T-helper 9 cell (primary cell): Measurements from ENCODE around the gene RIOX2.
A peak's percentile ranks its signal among the peaks of the same experiment; 100 is the strongest.
"Not testable (repeated sequence)": the region's sequence is repeated elsewhere in the genome, so short reads cannot be mapped to it uniquely, and the experiment has no call there.

Experiments used
- DNase-seq: peaks from one replicate; pipeline ENCODE4 v3.0.0-alpha.2; 2020
- total RNA-seq, 2 donors: gene quantifications; one replicate each; lab custom pipeline; 2026; lab: John Stamatoyannopoulos, UW

Gene RIOX2
- total RNA-seq = 24.9 to 62.2 reads per million in 2 donors

- peak; percentile 64 for DNase-seq
Observed at GRCh38 chr3:97971679-97972567, at the start of gene RIOX2. Gene RIOX2 (minus strand): TSS chr3:97972431. CDS start chr3:97967593, 4,838 bp downstream.

GRCh38 chr3:98020412-98020811 lies 48.2 kb upstream of the RIOX2 start:
- DNase-seq = no peak

- DNase-seq = no peak
Observed at GRCh38 chr3:98018301-98018700, 46.1 kb upstream of the RIOX2 start.

GRCh38 chr3:98014268-98014585 lies 42.0 kb upstream of the RIOX2 start:
- DNase-seq = no peak

GRCh38 chr3:98013411-98014267 lies 41.4 kb upstream of the RIOX2 start:
- DNase-seq = no peak

GRCh38 chr3:98012979-98013378 lies 40.7 kb upstream of the RIOX2 start:
- no peak for DNase-seq

- not testable (repeated sequence) for DNase-seq
Observed at GRCh38 chr3:98010883-98011449, 38.7 kb upstream of the RIOX2 start.

- no peak for DNase-seq
Observed at GRCh38 chr3:98010194-98010882, 38.1 kb upstream of the RIOX2 start.

GRCh38 chr3:98008855-98009254 lies 36.6 kb upstream of the RIOX2 start:
- no peak for DNase-seq

- DNase-seq = no peak
Observed at GRCh38 chr3:98005438-98005837, 33.2 kb upstream of the RIOX2 start.

GRCh38 chr3:98004721-98005120 lies 32.5 kb upstream of the RIOX2 start:
- DNase-seq = no peak

GRCh38 chr3:98003306-98003969 lies 31.2 kb upstream of the RIOX2 start:
- no peak for DNase-seq

GRCh38 chr3:98002717-98003116 lies 30.5 kb upstream of the RIOX2 start:
- no peak for DNase-seq

- no peak for DNase-seq
Observed at GRCh38 chr3:97999994-98000393, 27.8 kb upstream of the RIOX2 start.

GRCh38 chr3:97999103-97999502 lies 26.9 kb upstream of the RIOX2 start:
- no peak for DNase-seq

- no peak for DNase-seq
Observed at GRCh38 chr3:97996988-97997387, 24.8 kb upstream of the RIOX2 start.

- DNase-seq = no peak
Observed at GRCh38 chr3:97994328-97994945, 22.2 kb upstream of the RIOX2 start.

- DNase-seq = no peak
Observed at GRCh38 chr3:97993526-97993925, 21.3 kb upstream of the RIOX2 start.

- no peak for DNase-seq
Observed at GRCh38 chr3:97992547-97993173, 20.4 kb upstream of the RIOX2 start.

- no peak for DNase-seq
Observed at GRCh38 chr3:97991293-97991682, 19.1 kb upstream of the RIOX2 start.

- no peak for DNase-seq
Observed at GRCh38 chr3:97990624-97991292, 18.5 kb upstream of the RIOX2 start.
